ENCODE data around the gene CNTF. TPM values are rescaled to one million over a fixed set of nuclear protein-coding genes. Genes with fewer than 3 reads are reported as not detected.

CNTF gene
- total and polyA plus RNA-seq, 5 experiments from 2014 or later = 0.15 to 3.0 (median 1.6) TPM; not detected in 1

GRCh38 chr11:58608331-58608730, 14.1 kb upstream of the CNTF start:
- ATAC-seq (no peak), DNase-seq (no peak)
- Mint-ChIP-seq H3K36me3 (peaks cover 5 to 60% (median 36%) of the 10 kb centered on the region in 3 donors), H3K4me1 (peaks cover 30 to 58% (median 50%) of the 10 kb centered on the region in 4 donors), H3K4me3 (no peak overlapping the region), H3K27ac (peak overlapping the region in 6 of 10 donors; percentile 7 to 77 (median 49)), H3K27me3 (no peaks in the 10 kb centered on the region), H3K9me3 (no peaks in the 10 kb centered on the region)
- POLR2A ChIA-PET = interaction anchor here (1.7 kb wide), 1 partner anchor 30 kb away, joined by 4 read pairs; no protein-coding TSS in a partner anchor

DNA sequence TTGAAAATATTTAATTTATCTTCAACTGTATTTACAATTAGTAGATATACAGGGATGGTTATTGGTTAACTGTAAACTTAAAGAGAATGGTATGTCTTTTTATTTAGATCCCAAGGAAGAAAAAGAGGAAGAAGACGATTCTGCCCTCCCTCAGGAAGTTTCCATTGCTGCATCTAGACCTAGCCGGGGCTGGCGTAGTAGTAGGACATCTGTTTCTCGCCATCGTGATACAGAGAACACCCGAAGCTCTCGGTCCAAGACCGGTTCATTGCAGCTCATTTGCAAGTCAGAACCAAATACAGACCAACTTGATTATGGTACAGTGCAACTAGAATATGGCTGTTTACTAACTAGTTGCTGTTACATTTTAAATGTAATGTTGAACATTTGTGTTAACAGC, 12.7 kb upstream of the CNTF start:
- Mint-ChIP-seq H3K36me3 (peaks cover 10 to 67% (median 30%) of the 10 kb centered on the region in 3 donors), H3K27ac (peak overlapping the region in 2 of 10 donors; percentile 17 to 23), H3K4me1 (peaks cover 23 to 45% (median 36%) of the 10 kb centered on the region in 4 donors), H3K9me3 (no peaks in the 10 kb centered on the region), H3K27me3 (no peaks in the 10 kb centered on the region), H3K4me3 (no peak overlapping the region)
- DNase-seq (no peak), ATAC-seq (no peak)
- POLR2A ChIA-PET = interaction anchor here (0.5 kb wide), 1 partner anchor 34 kb away, joined by 3 read pairs; the partner anchor contains the start of gene LPXN

DNA sequence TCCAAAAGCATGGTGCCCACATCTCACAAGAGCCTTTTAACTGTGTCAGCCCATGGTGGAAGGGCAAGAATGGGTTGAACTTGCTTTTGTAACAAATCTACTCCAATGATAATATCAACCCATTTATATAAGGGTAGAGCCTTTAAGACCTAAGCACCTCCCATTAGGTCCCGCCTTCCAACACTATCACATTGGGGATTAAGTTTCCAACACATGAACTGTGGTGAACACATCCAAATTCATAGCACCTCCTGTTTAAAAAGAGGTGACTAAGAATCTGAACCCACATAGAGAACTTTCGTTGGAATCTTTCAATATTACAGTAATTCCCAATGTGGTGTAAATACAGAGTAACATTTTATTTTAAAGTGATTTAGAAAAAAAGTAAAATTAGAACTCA, 9.2 kb upstream of the CNTF start:
- DNase-seq (no peak), ATAC-seq (no peak)
- H3K9me3 Mint-ChIP-seq = no peaks in the 10 kb centered on the region
- POLR2A ChIA-PET = no interaction called here
- no peak overlapping the region for H3K27ac Mint-ChIP-seq
- peaks cover 6 to 22% (median 14%) of the 10 kb centered on the region in 4 donors for H3K4me1 Mint-ChIP-seq
- no peak overlapping the region for H3K4me3 Mint-ChIP-seq
- no peaks in the 10 kb centered on the region for H3K27me3 Mint-ChIP-seq
- peaks cover 14 to 92% (median 38%) of the 10 kb centered on the region in 3 donors for H3K36me3 Mint-ChIP-seq

GRCh38 chr11:58615559-58615958, 6.9 kb upstream of the CNTF start:
- peak overlapping the region in 3 of 10 donors; percentile 15 to 69 (median 39) for H3K27ac Mint-ChIP-seq
- no peak overlapping the region for H3K4me3 Mint-ChIP-seq
- no peaks in the 10 kb centered on the region for H3K27me3 Mint-ChIP-seq
- DNase-seq (no peak), ATAC-seq (no peak)
- peaks cover 5 to 11% (median 8%) of the 10 kb centered on the region in 4 donors for H3K4me1 Mint-ChIP-seq
- POLR2A ChIA-PET = no interaction called here
- H3K9me3 Mint-ChIP-seq = no peaks in the 10 kb centered on the region
- H3K36me3 Mint-ChIP-seq = peaks cover 14 to 97% (median 45%) of the 10 kb centered on the region in 3 donors

GRCh38 chr11:58616594-58616993, 5.9 kb upstream of the CNTF start:
- peaks cover 14 to 90% (median 37%) of the 10 kb centered on the region in 3 donors for H3K36me3 Mint-ChIP-seq
- POLR2A ChIA-PET = no interaction called here
- DNase-seq (no peak), ATAC-seq (no peak)
- H3K27ac Mint-ChIP-seq = peak overlapping the region in 1 of 10 donors; percentile 20
- peaks cover 8 to 12% (median 9%) of the 10 kb centered on the region in 4 donors for H3K4me1 Mint-ChIP-seq
- H3K27me3 Mint-ChIP-seq = no peaks in the 10 kb centered on the region
- no peaks in the 10 kb centered on the region for H3K9me3 Mint-ChIP-seq
- no peak overlapping the region for H3K4me3 Mint-ChIP-seq

GRCh38 chr11:58617976-58618557, 4.4 kb upstream of the CNTF start:
- ATAC-seq = peak in 1 of 2 donors; percentile 58
- POLR2A ChIA-PET = no interaction called here
- H3K27ac Mint-ChIP-seq = peak overlapping the region; percentile 36 to 85 (median 69)

GRCh38 chr11:58621586-58622262, 741 bp upstream of the CNTF start:
- Mint-ChIP-seq H3K36me3 (peaks cover 18 to 77% (median 37%) of the 10 kb centered on the region in 3 donors), H3K4me3 (no peak overlapping the region), H3K27me3 (no peaks in the 10 kb centered on the region), H3K9me3 (no peaks in the 10 kb centered on the region), H3K27ac (peak overlapping the region in 9 of 10 donors; percentile 28 to 87 (median 70)), H3K4me1 (peaks cover 12 to 26% (median 17%) of the 10 kb centered on the region in 4 donors)
- POLR2A ChIA-PET = no interaction called here
- no peak for DNase-seq
- ATAC-seq = peak in 1 of 2 donors; percentile 57

More at GRCh38 chr11:58617976-58618557, 4.4 kb upstream of the CNTF start:
- Mint-ChIP-seq H3K4me3 (no peak overlapping the region), H3K9me3 (no peaks in the 10 kb centered on the region), H3K4me1 (peaks cover 8 to 24% (median 16%) of the 10 kb centered on the region in 4 donors), H3K36me3 (peaks cover 14 to 89% (median 30%) of the 10 kb centered on the region in 3 donors), H3K27me3 (no peaks in the 10 kb centered on the region)
- no peak for DNase-seq

GRCh38 chr11:58625086-58625485, 2.6 kb downstream of the CNTF start:
- no peaks in the 10 kb centered on the region for H3K27me3 Mint-ChIP-seq
- DNase-seq (no peak), ATAC-seq (no peak)
- POLR2A ChIA-PET = no interaction called here
- H3K9me3 Mint-ChIP-seq = no peaks in the 10 kb centered on the region
- H3K27ac Mint-ChIP-seq = peak overlapping the region in 1 of 10 donors; percentile 8
- H3K4me3 Mint-ChIP-seq = no peak overlapping the region
- peaks cover 11 to 29% (median 24%) of the 10 kb centered on the region in 4 donors for H3K4me1 Mint-ChIP-seq
- peaks cover 13 to 47% (median 18%) of the 10 kb centered on the region in 3 donors for H3K36me3 Mint-ChIP-seq

- peak overlapping the region in 7 of 10 donors; percentile 1 to 57 (median 49) for H3K27ac Mint-ChIP-seq
- POLR2A ChIA-PET = no interaction called here
Observed at GRCh38 chr11:58625826-58626460, 3.5 kb downstream of the CNTF start.

DNA sequence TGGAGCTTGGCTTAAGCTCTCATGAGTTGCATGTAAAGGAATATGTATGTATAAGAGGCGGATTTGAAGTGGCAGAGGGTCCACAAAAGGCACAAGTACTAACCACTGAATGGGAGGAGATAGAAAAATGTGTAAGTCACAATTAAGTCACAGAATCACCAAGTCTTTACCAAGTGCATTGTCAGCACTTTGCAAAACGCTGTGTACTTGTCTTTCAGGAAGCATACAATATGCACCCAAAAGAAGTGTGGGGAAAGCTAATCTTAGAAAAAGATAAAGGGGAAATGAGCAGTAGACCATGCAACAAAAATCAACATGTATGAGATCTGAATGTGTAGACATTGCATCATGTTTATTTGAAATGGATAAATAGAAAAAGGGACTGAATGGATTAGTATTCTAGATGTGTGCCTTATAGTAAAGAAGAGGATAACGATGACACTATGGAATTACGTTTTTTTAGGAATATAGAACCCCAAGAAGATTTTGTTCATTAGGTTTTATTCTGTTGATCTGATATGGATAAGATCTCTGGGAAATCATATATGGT, 4.5 kb downstream of the CNTF start:
- H3K27ac Mint-ChIP-seq = peak overlapping the region in 7 of 10 donors; percentile 5 to 62 (median 38)
- H3K27me3 Mint-ChIP-seq = no peaks in the 10 kb centered on the region
- DNase-seq (no peak), ATAC-seq (no peak)
- H3K36me3 Mint-ChIP-seq = peaks cover 13 to 36% (median 15%) of the 10 kb centered on the region in 3 donors
- POLR2A ChIA-PET = interaction anchor here (1.4 kb wide), 1 partner anchor 11 kb away, joined by 3 read pairs; no protein-coding TSS in a partner anchor
- no peaks in the 10 kb centered on the region for H3K9me3 Mint-ChIP-seq
- H3K4me3 Mint-ChIP-seq = no peak overlapping the region
- H3K4me1 Mint-ChIP-seq = peaks cover 8 to 18% (median 14%) of the 10 kb centered on the region in 4 donors

More at GRCh38 chr11:58625826-58626460, 3.5 kb downstream of the CNTF start:
- H3K4me3 Mint-ChIP-seq = no peak overlapping the region
- DNase-seq (no peak), ATAC-seq (no peak)
- H3K36me3 Mint-ChIP-seq = peaks cover 13 to 42% (median 15%) of the 10 kb centered on the region in 3 donors
- peaks cover 8 to 25% (median 21%) of the 10 kb centered on the region in 4 donors for H3K4me1 Mint-ChIP-seq
- H3K9me3 Mint-ChIP-seq = no peaks in the 10 kb centered on the region
- H3K27me3 Mint-ChIP-seq = no peaks in the 10 kb centered on the region

GRCh38 chr11:58628446-58628845, 6.0 kb downstream of the CNTF start:
- Mint-ChIP-seq H3K36me3 (peaks cover 5 to 22% (median 9%) of the 10 kb centered on the region in 3 donors), H3K27me3 (no peaks in the 10 kb centered on the region), H3K4me3 (no peak overlapping the region), H3K4me1 (peaks cover 5 to 12% (median 8%) of the 10 kb centered on the region in 4 donors), H3K9me3 (no peaks in the 10 kb centered on the region), H3K27ac (peak overlapping the region in 5 of 10 donors; percentile 25 to 89 (median 62))
- POLR2A ChIA-PET = no interaction called here
- no peak for DNase-seq
- no peak for ATAC-seq

DNA sequence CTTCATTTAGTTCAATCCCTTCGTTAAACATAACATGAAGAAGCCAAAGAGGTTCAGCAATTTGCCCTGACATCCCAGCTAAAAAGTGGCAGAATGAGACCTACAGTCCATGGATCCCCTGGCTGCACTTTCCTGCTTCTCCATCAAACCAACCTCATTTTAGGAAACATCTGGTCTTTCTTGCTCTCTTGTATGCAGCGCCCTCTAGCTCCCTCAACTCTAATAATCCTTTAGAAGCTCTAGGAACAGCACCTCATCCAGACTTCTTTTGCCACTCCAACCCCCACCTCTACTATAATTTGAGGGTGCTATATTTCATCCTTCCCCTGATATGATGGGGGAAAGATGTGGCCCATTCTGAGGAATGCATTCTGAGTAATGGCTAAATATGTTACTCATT, 7.4 kb downstream of the CNTF start:
- DNase-seq (peak in 2 of 10 donors; percentile 30 to 31), ATAC-seq (peak; percentile 46 to 48)
- Mint-ChIP-seq H3K9me3 (no peaks in the 10 kb centered on the region), H3K27me3 (no peaks in the 10 kb centered on the region), H3K4me3 (no peak overlapping the region), H3K4me1 (peaks cover 5 to 12% (median 7%) of the 10 kb centered on the region in 4 donors), H3K36me3 (peaks cover 0 to 9% (median 0%) of the 10 kb centered on the region in 3 donors), H3K27ac (peak overlapping the region in 7 of 10 donors; percentile 1 to 90 (median 65))
- POLR2A ChIA-PET = interaction anchor here (1.3 to 1.7 kb wide), 2 partner anchors 52 to 62 kb away, joined by 4 to 10 read pairs; partner anchors contain the start of gene ZFP91
